Ovary (tissue), 9 donors: ENCODE data around the gene TTC28. TPM values are rescaled to one million over a fixed set of nuclear protein-coding genes. Genes with fewer than 3 reads are reported as not detected.

Experiments
- DNase-seq, 5 donors: peaks; one replicate each; pipeline ENCODE4 v3.0.0-alpha.2; 2019 to 2020
- H3K27ac ChIP-seq, 2 donors: fragments of 200-600 bp; one replicate each; pipeline versions ENCODE4 v1.5.1 to v1.8.0; 2019 to 2022
- H3K27me3 ChIP-seq: fragments of 200-600 bp; one replicate; pipeline ENCODE4 v1.8.0; 2022
- H3K36me3 ChIP-seq: fragments of 200-600 bp; sonication (generic); one replicate; pipeline ENCODE4 v1.5.1; 2019
- H3K4me1 ChIP-seq: one replicate; pipeline ENCODE4 v1.8.1; 2013; ENCODE audit warnings: mild to moderate bottlenecking, moderate library complexity; ENCODE audit not compliant: insufficient read depth
- H3K4me3 ChIP-seq: fragments of 200-600 bp; sonication (generic); one replicate; pipeline ENCODE4 v1.5.1; 2017
- H3K9me3 ChIP-seq, 2 donors: fragments of 200-600 bp in 1 of 2; sonication (generic) in 1 of 2; one replicate each; pipeline versions ENCODE4 v1.5.1 to v1.8.1; 2013 to 2019; ENCODE audit warnings: mild to moderate bottlenecking in 1 of 2, moderate library complexity in 1 of 2
- EP300 ChIP-seq: sonication (generic); formaldehyde crosslinking; IDR thresholded peaks from one replicate; pipeline ENCODE4 v1.6.1; 2017; ENCODE audit warnings: antibody characterized with exemption
- POLR2A ChIP-seq: fragments of 450-650 bp; IDR thresholded peaks from one replicate; pipeline ENCODE4 v1.6.1; 2017; ENCODE audit warnings: antibody characterized with exemption, mild to moderate bottlenecking, moderate library complexity
- WGBS, 3 donors: extraction: QIAGEN DNeasy Blood & Tissue Kit in 1 of 3; methylation state at CpG; one replicate each; pipeline versions ENCODE4 v1.1.5 to v1.1.7; 2013 to 2017; 5-methylcytosine and 5-hydroxymethylcytosine counted together
- intact Hi-C, 4 donors: fragments of 100-400 bp; cut with DNase I; formaldehyde crosslinking; loops; one replicate each; pipeline versions ENCODE4 v1.11.0 to v1.15.1; 2022 to 2023
- polyA plus RNA-seq, 2 donors: library from polyadenylated mRNA; stranded (reverse); fragments of 200-250 nt in 1 of 2; fragments of 350-450 nt in 1 of 2; fragmentation: Illumina TruSeq in 1 of 2; extraction: RNeasy Lipid Tissue Mini Kit (QIAGEN cat#74804) in 1 of 2; gene quantifications; one replicate each; pipeline ENCODE4 v1.2.3, GENCODE V29; 2013 to 2014
- total RNA-seq, 7 donors: library from RNA; depleted of rRNA in 2 of 7; stranded (reverse); fragments of >200 nt in 2 of 7; fragmentation: NEBNext Ultra II Directional in 3 of 7; extraction: Animal tissue kit (Norgen Biotek cat#: 25700) in 3 of 7; gene quantifications; one replicate each; pipeline versions ENCODE4 v1.1.0 to v1.2.4, GENCODE V29; 2016 to 2023
- TF ChIP-seq, protein P1 (sequence below), 3 donors: fragments of 450-650 bp in 2 of 3; fragments of 200-600 bp in 1 of 3; IDR thresholded peaks; one replicate each; pipeline versions ENCODE4 v1.5.1 to v1.8.0; 2016 to 2022; ENCODE audit warnings: antibody characterized with exemption in 3 of 3, mild to moderate bottlenecking in 1 of 3
- donor health status: DM: no; HTN: no; CAD: no; lungs with moderate emphysema.
- donor health status: DM: no; HTN: no; CAD: no.
- donor health status: Bipolar disorder and iron deficiency.
- donor health status: DM: yes; HTN: yes; CAD: no.
- donor health status: DM: no; HTN: no; CAD: no.
- donor health status: DM: yes; HTN: yes; CAD: no.

The TTC28 gene
- total and polyA plus RNA-seq, 9 donors = 16.7 to 127 (median 72.9) TPM

DNA sequence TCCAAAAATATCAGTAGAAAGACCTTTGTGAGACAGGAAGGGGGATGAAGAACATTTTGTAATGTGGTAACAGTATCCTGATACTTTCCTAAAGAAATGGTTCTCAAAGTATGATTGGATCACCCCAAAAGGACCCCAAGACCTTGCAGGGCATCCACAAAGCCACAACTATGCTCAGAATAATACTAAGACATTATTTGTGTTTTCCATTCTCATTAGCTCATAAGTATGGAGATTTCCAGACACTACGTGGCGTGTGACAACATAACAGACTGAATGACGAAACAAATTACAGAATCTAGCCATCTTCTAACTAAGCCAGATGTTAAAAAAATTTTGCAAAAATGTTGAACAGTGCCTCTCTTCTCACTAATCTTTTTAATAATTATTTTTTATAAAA lies 37.0 kb upstream of the TTC28 start:
- no peak overlapping the region for H3K27ac ChIP-seq
- no peak for DNase-seq
- WGBS, 3 donors = 95 to 99% (median 97%) methylated on average over 3 of the region's 3 CpGs
- H3K36me3 ChIP-seq = no peaks in the 10 kb centered on the region
- H3K4me3 ChIP-seq = no peak overlapping the region
- intact Hi-C loops = no loop called here
- H3K4me1 ChIP-seq = no peaks in the 10 kb centered on the region
- no peaks in the 10 kb centered on the region for H3K9me3 ChIP-seq
- H3K27me3 ChIP-seq = no peaks in the 10 kb centered on the region
- TF ChIP-seq EP300 (no peak), POLR2A (no peak)
- TF ChIP-seq, protein P1, sequence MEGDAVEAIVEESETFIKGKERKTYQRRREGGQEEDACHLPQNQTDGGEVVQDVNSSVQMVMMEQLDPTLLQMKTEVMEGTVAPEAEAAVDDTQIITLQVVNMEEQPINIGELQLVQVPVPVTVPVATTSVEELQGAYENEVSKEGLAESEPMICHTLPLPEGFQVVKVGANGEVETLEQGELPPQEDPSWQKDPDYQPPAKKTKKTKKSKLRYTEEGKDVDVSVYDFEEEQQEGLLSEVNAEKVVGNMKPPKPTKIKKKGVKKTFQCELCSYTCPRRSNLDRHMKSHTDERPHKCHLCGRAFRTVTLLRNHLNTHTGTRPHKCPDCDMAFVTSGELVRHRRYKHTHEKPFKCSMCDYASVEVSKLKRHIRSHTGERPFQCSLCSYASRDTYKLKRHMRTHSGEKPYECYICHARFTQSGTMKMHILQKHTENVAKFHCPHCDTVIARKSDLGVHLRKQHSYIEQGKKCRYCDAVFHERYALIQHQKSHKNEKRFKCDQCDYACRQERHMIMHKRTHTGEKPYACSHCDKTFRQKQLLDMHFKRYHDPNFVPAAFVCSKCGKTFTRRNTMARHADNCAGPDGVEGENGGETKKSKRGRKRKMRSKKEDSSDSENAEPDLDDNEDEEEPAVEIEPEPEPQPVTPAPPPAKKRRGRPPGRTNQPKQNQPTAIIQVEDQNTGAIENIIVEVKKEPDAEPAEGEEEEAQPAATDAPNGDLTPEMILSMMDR (IDR thresholded peaks at IDR 0.05) = no peak

DNA sequence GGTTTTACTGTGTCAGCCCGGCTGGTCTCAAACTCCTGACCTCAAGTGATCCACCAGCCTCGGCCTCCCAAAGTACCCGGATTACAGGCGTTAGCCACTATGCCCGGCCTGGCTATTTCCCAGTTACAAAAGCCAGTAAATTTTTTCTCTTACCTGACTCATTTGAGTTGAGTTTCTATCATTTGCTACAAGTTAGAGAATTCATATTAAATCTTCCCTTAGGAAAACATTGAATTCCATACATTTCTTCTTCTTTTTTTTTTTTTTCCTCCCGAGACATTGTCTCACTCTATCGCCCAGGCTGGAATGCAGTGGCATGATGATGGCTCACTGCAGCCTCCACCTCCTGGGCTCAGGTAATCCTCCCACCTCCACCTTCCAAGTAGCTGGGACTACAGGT lies 36.0 kb upstream of the TTC28 start:
- no peaks in the 10 kb centered on the region for H3K9me3 ChIP-seq

DNA sequence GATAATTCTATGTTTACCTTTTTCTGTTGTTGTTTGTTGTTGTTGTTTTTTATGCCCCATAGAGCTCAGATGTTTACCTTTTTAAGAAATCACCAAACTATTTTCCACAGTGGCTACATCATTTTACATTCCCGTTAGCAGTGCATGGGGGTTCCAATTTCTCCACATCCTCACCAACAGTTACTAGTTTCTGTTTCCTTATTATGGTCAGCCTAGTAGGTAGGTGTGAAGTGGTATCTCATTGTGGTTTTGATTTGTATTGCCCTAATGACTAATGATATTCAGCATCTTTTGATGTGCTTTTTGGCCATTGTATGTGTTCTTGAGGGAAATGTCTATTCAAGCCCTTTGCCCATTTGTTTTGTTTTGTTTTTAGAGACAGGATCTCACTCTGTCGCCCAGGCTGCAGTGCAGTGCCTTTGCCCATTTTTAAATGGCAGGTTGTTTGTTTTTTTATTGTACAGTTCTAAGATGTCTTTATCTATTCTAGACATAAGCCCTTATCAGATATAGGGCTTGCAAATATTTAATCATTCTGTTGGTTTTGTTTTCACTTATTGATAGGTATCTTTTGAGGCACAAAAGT lies 34.5 kb upstream of the TTC28 start:
- Histone ChIP-seq H3K4me1 (no peaks in the 10 kb centered on the region), H3K4me3 (no peak overlapping the region), H3K27me3 (no peaks in the 10 kb centered on the region), H3K27ac (no peak overlapping the region), H3K9me3 (no peaks in the 10 kb centered on the region), H3K36me3 (no peaks in the 10 kb centered on the region)
- WGBS, 3 donors = 95 to 97% (median 95%) methylated on average over 2 of the region's 2 CpGs
- intact Hi-C loops = no loop called here
- no peak for DNase-seq
- TF ChIP-seq POLR2A (no peak), EP300 (no peak)
- TF ChIP-seq, protein P1 (IDR thresholded peaks at IDR 0.05) = no peak

More for the DNA sequence above, 36.0 kb upstream of the TTC28 start:
- H3K4me1 ChIP-seq = no peaks in the 10 kb centered on the region
- WGBS, 3 donors = 80 to 91% (median 91%) methylated on average over 7 of the region's 7 CpGs
- TF ChIP-seq POLR2A (no peak), EP300 (no peak)
- TF ChIP-seq, protein P1 (IDR thresholded peaks at IDR 0.05) = no peak
- H3K27ac ChIP-seq = no peak overlapping the region
- DNase-seq = no peak
- H3K27me3 ChIP-seq = no peaks in the 10 kb centered on the region
- intact Hi-C loops = no loop called here
- H3K36me3 ChIP-seq = no peaks in the 10 kb centered on the region
- no peak overlapping the region for H3K4me3 ChIP-seq

DNA sequence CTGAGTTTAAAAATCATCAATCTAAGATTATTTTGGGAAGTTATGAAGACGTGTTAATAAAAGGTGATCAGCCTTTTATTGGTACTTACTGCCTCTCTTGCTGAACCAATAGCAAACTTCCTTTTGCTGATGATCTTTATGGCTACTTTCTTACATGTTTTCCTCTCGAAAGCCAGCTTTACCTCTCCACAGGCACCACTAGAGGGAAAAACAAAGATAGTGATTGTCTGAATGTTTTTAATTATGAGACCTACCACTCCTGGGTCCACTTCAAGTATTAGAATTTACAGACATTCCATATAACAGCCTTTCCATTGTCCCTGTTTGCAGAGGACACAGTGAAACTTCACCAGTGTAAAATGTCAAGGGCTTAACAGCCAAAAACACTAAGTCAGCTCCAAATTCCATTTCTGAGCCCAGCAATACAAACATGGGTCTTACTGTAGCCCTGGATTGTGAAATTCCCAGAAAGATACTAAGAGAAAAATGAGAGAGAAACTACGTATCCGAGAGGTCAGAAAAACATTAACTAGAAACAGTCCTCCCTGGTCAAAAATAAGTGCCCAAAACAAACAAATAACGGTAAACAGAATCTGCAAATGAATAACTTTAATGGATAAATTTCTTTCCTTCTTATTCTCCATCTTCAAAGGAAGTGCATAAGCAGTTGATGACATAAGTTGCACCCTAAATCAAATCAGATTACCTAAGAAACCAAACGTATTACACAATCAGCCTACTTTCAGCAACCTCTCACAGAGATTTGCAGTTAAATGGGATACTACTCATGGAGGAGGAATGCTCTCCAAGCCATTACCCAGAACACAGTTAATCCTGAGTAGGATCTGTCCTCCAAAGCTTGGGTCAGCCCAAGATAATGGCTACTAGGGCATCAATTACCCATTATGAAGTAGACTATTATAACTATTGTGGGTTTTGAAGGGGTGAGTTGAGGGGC lies 32.5 kb upstream of the TTC28 start:
- Histone ChIP-seq H3K4me1 (no peaks in the 10 kb centered on the region), H3K9me3 (no peaks in the 10 kb centered on the region), H3K27ac (peak overlapping the region in 1 of 2 donors; percentile 81), H3K4me3 (peak overlapping the region; percentile 2), H3K36me3 (no peaks in the 10 kb centered on the region), H3K27me3 (no peaks in the 10 kb centered on the region)
- peak in 1 of 5 donors; percentile 41 for DNase-seq
- intact Hi-C loops = no loop called here
- TF ChIP-seq EP300 = no peak
- TF ChIP-seq, protein P1 (IDR thresholded peaks at IDR 0.05) = peak in 2 of 3 donors; percentile 7 to 22
- WGBS, 3 donors = 13 to 22% (median 13%) methylated on average over 6 of the region's 6 CpGs
